GM18499 (cell line): ENCODE measurements around the gene TECPR1.
"Not testable (repeated sequence)": the region's sequence is repeated elsewhere in the genome, so short reads cannot be mapped to it uniquely, and the experiment has no call there.

ENCODE experiments used
- ATAC-seq: cut with Tn5 transposase; IDR thresholded peaks from one replicate; pipeline ENCODE4 v1.9.1; 2021; ENCODE audit warnings: moderate number of reproducible peaks; ENCODE audit not compliant: insufficient read depth, unreplicated experiment

Gene TECPR1

GRCh38 chr7:98230746-98231471 is 21.1 kb downstream of the TECPR1 start:
- no peak for ATAC-seq

DNA sequence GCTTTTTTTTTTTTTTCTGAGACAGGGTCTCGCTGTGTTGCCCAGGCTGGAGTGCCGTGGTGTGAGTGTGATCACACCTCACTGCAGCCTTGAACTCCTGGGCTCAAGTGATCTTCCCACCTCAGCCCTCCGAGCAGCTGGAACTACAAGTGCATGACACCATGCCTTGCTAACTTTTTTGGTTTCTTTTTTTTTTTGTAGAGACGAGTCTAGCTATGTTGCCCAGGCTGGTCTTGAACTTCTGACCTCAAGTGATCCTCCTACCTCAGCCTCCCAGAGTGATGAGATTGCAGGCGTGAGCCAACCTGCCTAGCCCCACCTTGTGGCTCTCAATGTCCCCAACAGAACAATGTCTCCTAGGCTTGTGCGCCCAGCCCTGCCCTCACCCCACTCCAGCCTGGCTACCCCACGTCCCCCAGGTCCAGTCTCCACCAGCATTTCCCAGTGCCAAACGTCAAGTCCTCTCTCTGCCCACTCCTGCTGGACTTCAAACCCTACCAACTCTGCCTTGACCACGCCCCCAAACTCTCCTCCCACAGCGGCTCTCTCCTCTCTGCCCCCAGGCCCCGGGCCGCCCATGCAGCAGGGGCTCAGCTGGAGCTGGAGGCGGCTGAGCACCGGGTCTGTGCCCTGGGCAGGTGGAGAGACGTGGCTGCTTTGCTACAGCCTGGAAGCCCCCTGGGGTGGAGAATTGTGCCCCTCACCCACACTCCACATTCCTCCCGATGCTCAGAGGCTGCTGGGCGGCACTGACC is 21.9 kb downstream of the TECPR1 start:
- ATAC-seq: no peak

- no peak for ATAC-seq
Measured at GRCh38 chr7:98229441-98229840, 22.6 kb downstream of the TECPR1 start.

- no peak for ATAC-seq
Measured at GRCh38 chr7:98228801-98229200, 23.2 kb downstream of the TECPR1 start.

DNA sequence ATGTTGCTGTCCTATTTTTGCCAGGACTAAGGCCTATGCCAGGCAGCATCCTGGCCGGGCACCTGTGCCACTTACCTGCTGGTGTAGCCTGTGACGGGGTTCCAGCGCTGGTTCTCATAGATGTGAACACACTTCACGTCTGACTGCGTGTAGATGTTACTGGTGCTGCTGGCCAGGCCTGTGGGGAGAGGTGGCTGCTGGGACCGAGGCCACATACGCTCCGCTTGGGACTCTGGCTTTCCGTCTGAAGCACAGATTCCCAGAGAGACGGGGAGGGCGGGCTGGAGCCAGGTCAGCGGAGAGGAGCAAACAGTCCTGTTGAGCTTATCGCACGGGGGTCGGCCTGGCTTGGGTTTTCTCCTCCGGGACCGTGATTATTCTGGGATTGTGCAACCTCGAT is 24.1 kb downstream of the TECPR1 start:
- no peak for ATAC-seq

GRCh38 chr7:98225913-98226614 is 26.0 kb downstream of the TECPR1 start:
- no peak for ATAC-seq

- no peak for ATAC-seq
Measured at GRCh38 chr7:98224701-98225181, 27.3 kb downstream of the TECPR1 start.

GRCh38 chr7:98223898-98224700 is 27.9 kb downstream of the TECPR1 start:
- ATAC-seq: no peak

GRCh38 chr7:98223351-98223897 is 28.6 kb downstream of the TECPR1 start:
- ATAC-seq: no peak

DNA sequence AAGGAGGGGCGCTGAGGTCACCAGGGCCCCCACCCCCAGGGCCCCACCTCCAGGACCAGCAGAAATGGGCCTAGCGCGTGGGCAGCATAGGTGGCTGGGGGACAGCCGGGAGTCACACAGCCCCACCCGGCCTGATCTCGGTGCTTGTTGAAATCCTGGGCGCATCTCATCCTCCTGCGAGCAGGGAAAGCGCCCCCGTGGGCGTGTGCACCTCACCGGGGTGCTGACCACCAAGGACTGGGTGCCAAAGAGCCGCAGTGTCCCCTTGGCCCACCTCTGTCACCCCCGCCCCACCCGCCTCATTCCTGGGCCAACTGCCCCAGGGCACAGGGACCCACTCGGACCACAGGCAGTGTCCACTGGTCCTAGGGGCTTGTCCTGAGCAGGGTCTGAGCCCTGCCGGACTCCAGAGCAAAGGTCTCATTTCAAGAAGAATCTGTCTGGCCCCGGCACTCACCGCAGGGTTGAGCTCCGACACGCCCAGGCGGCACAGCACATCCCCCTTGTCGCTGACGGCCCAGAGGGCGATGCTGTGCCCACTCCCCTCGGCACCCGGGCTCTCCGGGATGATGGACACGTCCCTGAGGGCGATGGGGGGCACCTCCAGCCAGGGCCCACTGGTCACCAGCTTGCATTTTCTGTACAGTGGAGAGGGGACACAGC is 29.4 kb downstream of the TECPR1 start:
- ATAC-seq: no peak

GRCh38 chr7:98221611-98222532 is 30.2 kb downstream of the TECPR1 start:
- no peak for ATAC-seq

DNA sequence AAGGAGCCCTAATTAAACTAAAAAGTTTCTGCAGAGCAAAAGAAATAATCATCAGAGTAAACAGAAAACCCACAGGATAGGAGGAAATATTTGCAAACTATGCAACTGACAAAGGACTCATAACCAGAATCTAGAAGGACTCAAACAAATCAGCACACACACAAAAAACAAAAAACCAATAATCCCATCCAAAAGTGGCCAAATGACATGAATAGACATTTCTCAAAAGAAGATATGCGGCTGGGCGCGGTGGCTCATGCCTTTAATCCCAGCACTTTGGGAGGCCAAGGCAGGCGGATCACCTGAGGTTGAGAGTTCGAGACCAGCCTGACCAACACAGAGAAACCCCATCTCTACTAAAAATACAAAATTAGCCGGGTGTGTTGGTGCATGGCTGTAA is 32.6 kb downstream of the TECPR1 start:
- ATAC-seq: not testable (repeated sequence)

DNA sequence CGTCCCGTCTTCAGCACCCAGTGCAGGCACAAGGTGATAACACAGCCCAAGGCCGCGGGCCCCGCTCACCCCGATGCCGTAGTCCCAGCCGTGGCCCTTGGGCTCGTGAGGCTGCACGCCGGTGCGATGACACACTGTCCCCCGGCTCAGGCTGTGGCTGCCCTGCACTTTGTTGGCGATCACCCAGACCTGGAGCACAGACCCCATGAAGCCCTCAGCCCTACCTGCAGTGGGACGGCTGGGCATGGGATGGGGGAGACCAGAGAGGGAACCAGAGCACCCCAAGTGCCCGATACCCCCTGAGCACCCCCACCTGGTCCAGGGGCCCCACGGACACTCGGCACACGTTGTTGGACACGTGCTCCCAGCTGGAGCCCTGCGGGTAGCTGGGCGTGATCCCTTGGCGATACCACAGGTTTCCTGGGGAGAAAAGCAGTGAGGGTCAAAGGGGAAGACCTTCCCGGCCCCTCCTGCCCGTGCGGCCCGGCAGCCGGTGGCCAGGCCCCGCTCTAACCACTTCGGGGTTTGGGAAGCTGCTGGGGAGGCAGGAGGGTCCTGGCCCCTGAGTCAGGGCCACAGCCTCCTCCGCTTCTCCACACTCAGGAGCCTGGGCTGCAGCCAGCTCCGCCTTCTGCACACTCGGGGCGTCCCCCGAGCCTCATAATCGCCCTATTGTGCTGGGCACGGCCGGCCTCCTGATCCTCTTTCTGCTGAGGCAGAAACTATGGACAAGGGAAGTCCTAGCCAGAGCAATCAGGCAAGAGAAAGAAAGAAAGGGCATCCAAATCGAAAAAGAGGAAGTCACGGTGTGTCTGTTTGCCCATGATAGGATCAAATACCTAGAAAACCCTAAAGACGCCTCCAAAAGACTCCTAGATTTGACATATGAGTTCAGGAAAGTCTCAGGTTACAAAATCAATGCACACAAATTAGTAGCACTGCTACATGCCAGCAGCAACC is 34.1 kb downstream of the TECPR1 start:
- ATAC-seq: no peak

GRCh38 chr7:98216941-98217622 is 35.0 kb downstream of the TECPR1 start:
- no peak for ATAC-seq

GRCh38 chr7:98215561-98216495 is 36.2 kb downstream of the TECPR1 start:
- no peak for ATAC-seq
